HG02885 (cell line): Measurements from ENCODE around the gene MRPL38.

Experiments used
- ATAC-seq: cut with Tn5 transposase; IDR thresholded peaks from one replicate; pipeline ENCODE4 v1.9.1; 2021; ENCODE audit warnings: mild to moderate bottlenecking; ENCODE audit not compliant: unreplicated experiment, poor library complexity

The MRPL38 gene

GRCh38 chr17:75904749-75905521 lies at the start of gene MRPL38:
Gene MRPL38, minus strand, starts transcription at chr17:75904884. Its CDS starts 9 bp downstream, at chr17:75904875.
- ATAC-seq = peak; percentile 95

- ATAC-seq = no peak
Observed at GRCh38 chr17:75950855-75951554, 46.3 kb upstream of the MRPL38 start.

- no peak for ATAC-seq
Observed at GRCh38 chr17:75950421-75950820, 45.7 kb upstream of the MRPL38 start.

- no peak for ATAC-seq
Observed at GRCh38 chr17:75945211-75945610, 40.5 kb upstream of the MRPL38 start.

GRCh38 chr17:75943491-75943890 lies 38.8 kb upstream of the MRPL38 start:
- no peak for ATAC-seq

- ATAC-seq = no peak
Observed at GRCh38 chr17:75942473-75942872, 37.8 kb upstream of the MRPL38 start.

GRCh38 chr17:75941442-75941819 lies 36.7 kb upstream of the MRPL38 start:
- ATAC-seq = no peak

- peak; percentile 94 for ATAC-seq
Observed at GRCh38 chr17:75940727-75941441, 36.2 kb upstream of the MRPL38 start, which contains the start of gene FBF1. Gene FBF1, minus strand, starts transcription at chr17:75941042. Its CDS starts 2,893 bp downstream, at chr17:75938149.

- no peak for ATAC-seq
Observed at GRCh38 chr17:75937652-75938051, 33.0 kb upstream of the MRPL38 start.

GRCh38 chr17:75933808-75934207 lies 29.1 kb upstream of the MRPL38 start:
- no peak for ATAC-seq

- ATAC-seq = no peak
Observed at GRCh38 chr17:75932852-75933251, 28.2 kb upstream of the MRPL38 start.

- no peak for ATAC-seq
Observed at GRCh38 chr17:75931062-75931461, 26.4 kb upstream of the MRPL38 start.

- ATAC-seq = no peak
Observed at GRCh38 chr17:75927286-75927922, 22.7 kb upstream of the MRPL38 start.

- ATAC-seq = no peak
Observed at GRCh38 chr17:75926456-75926855, 21.8 kb upstream of the MRPL38 start.

GRCh38 chr17:75925912-75926311 lies 21.2 kb upstream of the MRPL38 start:
- ATAC-seq = no peak

GRCh38 chr17:75925103-75925502 lies 20.4 kb upstream of the MRPL38 start:
- ATAC-seq = no peak

GRCh38 chr17:75922963-75923874 lies 18.5 kb upstream of the MRPL38 start:
- no peak for ATAC-seq

- no peak for ATAC-seq
Observed at GRCh38 chr17:75922173-75922961, 17.7 kb upstream of the MRPL38 start.

- ATAC-seq = no peak
Observed at GRCh38 chr17:75921596-75921995, 16.9 kb upstream of the MRPL38 start.
